ENCODE data around the gene STARD7.

Gene STARD7

DNA sequence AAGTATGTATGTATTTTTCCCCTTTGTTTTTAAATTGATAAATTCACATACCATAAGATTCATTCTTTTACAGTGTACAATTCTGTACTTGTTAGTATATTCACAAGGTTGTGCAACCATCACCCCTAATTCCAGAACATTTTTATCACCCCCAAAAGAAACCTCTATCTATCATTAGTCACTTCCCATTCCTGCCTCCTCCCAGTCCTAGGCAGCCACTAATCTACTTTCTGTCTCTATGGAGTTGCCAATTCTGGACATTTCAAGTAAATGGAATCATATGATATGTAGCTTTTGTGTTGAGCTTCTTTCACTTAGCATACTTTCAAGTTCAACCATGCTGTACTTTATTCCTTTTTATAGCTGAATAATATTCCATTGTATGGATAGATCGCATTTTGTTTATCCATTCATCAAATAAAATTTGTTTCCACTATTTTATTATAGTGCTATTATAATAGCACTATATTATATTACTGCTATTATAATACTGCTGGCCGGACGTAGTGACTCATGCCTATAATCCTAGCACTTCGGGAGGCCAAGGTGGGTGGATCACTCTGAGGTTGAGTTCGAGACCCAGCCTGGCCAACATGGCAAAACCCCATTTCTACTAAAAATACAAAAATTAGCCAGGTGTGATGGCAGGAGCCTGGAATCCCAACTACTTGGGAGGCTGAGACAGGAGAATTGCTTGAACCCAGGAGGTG, 10.9 kb downstream of the STARD7 start:
- DNase-seq (ENCODE audit: low read depth in 2 of 2): no peak

DNA sequence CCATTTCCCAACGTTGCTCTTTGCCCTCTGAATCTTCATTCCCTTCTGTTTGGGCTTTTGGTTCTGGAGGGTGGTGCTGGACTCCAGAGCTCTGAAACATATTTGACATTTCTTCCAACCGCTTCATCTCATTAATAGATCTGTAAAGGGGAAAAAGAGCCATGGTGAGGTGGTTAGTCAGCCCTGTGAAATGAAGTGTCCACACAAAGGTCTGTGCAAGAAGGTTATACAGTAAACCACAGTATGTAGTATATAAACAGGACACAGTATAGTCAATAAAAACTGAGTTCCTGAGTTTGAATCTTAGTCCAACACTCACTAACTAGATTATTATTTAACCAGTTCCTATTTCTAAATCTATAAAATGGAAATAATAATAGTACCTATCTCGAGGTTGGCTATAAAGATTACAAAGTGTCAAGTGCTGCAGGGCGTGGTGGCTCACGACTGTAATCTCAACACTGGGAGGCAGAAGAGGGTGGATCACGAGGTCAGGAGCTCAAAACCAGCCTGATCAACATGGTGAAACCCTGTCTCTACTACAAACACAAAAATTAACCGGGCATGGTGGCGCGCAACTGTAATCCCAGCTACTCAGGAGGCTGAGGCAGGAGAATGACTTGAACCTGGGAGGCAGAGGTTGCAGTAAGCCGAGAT, 13.1 kb downstream of the STARD7 start:
- DNase-seq (ENCODE audit: low read depth in 2 of 2): no peak

- DNase-seq (ENCODE audit: low read depth in 2 of 2): no peak
Measured at GRCh38 chr2:96191937-96192670, 16.5 kb downstream of the STARD7 start.

DNA sequence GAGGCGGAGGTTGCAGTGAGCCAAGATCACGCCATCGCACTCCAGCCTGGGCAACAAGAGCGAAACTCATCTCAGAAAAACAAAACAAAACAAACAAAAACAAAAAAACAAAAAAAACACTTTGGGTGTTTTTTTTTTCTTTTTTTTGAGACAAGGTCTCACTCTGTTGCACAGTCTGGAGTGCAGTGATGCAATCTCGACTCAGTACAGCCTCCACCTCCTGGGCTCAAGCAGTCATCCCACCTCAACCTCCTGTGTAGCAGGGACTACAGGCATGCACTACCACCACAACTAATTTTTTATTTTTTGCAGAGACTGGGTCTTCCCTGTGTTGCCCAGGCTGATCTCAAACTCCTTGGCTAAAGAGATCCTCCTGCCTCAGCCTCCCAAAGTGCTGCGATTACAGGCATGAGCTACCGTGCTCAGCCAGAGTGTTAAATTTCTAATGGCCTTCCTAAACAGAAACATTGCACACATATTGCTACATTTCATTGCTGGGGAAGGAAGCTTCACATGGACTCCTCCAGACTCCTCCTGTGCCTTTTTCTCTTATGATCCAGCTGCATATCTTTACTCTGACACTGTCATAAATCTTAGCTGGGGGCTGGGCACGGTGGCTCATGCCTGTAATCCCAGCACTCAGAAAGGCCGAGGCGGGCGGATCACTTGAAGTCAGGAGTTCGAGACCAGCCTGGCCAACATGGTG, 19.7 kb downstream of the STARD7 start:
- DNase-seq (ENCODE audit: low read depth in 2 of 2): no peak

GRCh38 chr2:96186562-96186961, 22.1 kb downstream of the STARD7 start:
- no peak for DNase-seq (ENCODE audit: low read depth in 2 of 2)

- no peak for DNase-seq (ENCODE audit: low read depth in 2 of 2)
Measured at GRCh38 chr2:96185516-96185915, 23.1 kb downstream of the STARD7 start.

- DNase-seq (ENCODE audit: low read depth in 2 of 2): no peak
Measured at GRCh38 chr2:96184989-96185388, 23.6 kb downstream of the STARD7 start.

- DNase-seq (ENCODE audit: low read depth in 2 of 2): no peak
Measured at GRCh38 chr2:96184188-96184587, 24.4 kb downstream of the STARD7 start.

DNA sequence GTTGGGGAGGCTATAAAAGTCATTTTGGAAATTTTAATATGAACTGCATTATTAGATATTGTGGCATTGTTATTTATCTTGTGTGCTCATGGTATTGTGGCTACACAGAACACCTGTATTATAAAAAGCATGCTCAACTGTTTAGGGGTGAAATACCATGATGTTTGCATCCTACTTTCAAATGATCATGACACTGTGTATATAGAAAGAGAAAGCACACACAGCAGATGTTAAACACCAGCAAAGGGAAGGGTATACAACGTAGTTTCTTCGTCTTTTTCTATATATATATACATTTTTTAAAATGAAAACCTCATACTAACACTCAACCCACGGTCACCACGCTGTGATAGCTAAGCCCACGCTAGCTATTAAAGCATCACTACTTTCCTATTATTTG, 27.1 kb downstream of the STARD7 start:
- no peak for DNase-seq (ENCODE audit: low read depth in 2 of 2)

- DNase-seq (ENCODE audit: low read depth in 2 of 2): no peak
Measured at GRCh38 chr2:96180521-96180920, 28.1 kb downstream of the STARD7 start.

DNA sequence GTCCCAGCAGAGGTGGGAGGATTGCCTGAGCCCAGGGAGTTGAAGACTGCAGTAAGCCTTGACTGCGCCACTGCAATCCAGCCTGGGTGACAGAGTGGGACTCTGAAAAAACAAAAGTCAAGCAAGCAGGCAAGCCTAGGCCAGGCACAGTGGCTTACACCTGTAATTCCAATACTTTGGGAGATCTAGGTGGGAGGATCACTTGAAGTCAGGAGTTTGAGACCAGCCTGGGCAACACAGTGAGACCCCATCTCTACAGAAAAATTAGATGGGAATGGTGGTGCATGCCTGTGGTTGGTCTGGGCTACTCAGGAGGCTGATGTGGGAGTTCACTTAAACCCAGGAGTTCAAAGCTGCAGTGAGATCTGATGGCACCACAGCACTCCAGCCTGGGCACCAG, 28.6 kb downstream of the STARD7 start:
- no peak for DNase-seq (ENCODE audit: low read depth in 2 of 2)

DNA sequence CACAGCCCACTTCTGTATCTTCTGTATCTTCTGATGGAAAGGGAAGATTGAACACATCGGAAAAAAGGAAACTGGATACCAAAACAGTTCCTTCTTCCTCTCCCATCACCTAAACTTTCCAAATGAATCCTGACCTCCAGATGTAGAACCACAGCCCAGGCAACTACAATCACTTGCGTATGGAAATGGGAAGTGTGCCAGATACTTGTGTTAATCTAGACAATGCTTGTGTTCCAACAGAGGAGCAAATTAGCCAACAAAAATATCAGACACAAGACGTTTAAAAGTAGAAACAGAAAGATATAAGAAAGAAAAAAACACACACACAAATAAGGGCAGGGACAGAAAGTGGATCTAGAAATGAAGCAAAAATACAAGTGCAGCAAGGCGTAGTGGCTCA, 32.0 kb downstream of the STARD7 start:
- no peak for DNase-seq (ENCODE audit: low read depth in 2 of 2)

GRCh38 chr2:96175951-96176350, 32.7 kb downstream of the STARD7 start:
- no peak for DNase-seq (ENCODE audit: low read depth in 2 of 2)

GRCh38 chr2:96174251-96175144, 34.1 kb downstream of the STARD7 start:
- DNase-seq (ENCODE audit: low read depth in 2 of 2): peak; percentile 69 to 83

GRCh38 chr2:96171831-96172230, 36.8 kb downstream of the STARD7 start:
- no peak for DNase-seq (ENCODE audit: low read depth in 2 of 2)

DNA sequence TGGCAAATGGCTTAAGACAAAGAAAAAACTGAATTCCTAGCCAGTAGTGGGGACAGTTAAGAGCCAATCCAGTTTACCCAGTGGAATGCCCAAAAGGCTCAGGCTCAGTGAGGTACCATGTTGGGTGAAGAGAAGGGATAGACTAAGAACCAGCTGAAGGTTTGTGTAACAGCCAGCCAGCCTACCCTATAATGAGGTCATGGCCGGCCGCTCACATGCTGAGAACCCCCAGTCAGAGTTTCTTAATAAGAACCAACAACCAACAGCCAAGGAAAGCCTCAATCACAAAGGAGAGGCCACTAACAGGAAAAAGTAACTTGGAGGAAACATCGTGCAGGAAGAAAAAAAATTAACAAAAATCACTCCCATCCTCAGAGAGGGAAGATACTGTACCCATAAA, 38.0 kb downstream of the STARD7 start:
- DNase-seq (ENCODE audit: low read depth in 2 of 2): no peak

- DNase-seq (ENCODE audit: low read depth in 2 of 2): no peak
Measured at GRCh38 chr2:96169868-96170507, 38.6 kb downstream of the STARD7 start.

DNA sequence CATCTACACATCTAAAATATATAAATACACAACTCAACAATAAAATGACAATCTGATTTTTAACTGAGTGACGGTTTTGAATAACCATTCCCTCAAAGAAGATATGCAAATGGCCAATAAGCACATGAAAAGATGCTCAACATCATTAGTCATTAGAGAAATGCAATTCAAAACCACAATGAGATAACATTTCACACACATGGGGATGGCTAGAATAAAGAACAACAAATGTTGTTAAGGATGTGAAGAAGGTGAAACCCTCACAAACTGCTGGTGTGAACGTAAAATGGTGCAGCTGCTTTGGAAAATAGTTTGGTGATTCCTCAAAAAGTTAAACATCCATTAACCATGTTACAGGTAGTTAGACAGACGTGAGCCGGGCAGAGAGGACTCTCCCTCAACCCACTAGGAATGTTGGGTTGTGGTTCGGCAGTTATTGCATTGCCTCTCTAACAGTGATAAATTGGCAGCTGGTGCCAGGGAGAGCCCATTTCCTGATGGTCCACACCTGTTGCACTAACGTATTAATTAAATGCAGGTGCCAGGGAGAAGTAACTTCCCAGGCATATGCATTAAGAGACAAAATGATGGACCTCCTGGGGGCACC, 41.1 kb downstream of the STARD7 start:
- no peak for DNase-seq (ENCODE audit: low read depth in 2 of 2)

- DNase-seq (ENCODE audit: low read depth in 2 of 2): peak in 1 of 2 experiments; percentile 56
Measured at GRCh38 chr2:96164459-96165184, 44.0 kb downstream of the STARD7 start.

All from stimulated activated CD4-positive, alpha-beta T cell treated with anti-CD3 and anti-CD28 coated beads, Interleukin-12 subunit alpha, Interleukin-12 subunit beta, amount 100 ng/mL, for 24 hours (primary cell).